HepG2 (cell line): Measurements from ENCODE around the gene CCDC97. TPM values are rescaled to one million over a fixed set of nuclear protein-coding genes. Genes with fewer than 3 reads are reported as not detected.

Experiments
- ARID5B ChIP-seq: IDR thresholded peaks from 2 replicates; pipeline ENCODE4 v1.4.0; 2020; ENCODE audit warnings: mild to moderate bottlenecking, missing genetic modification reagents
- CC2D1A ChIP-seq: sonication (generic); formaldehyde crosslinking; IDR thresholded peaks from 2 replicates; pipeline ENCODE4 v1.8.1; 2023; ENCODE audit warnings: mild to moderate bottlenecking, missing genetic modification reagents
- GLMP ChIP-seq: sonication (generic); formaldehyde crosslinking; IDR thresholded peaks from 2 replicates; pipeline ENCODE4 v1.9.0; 2021; ENCODE audit warnings: missing genetic modification reagents, mild to moderate bottlenecking, borderline replicate concordance
- MBNL3 ChIP-seq: fragments of 250-450 bp; sonication (Bioruptor Pico); conservative IDR thresholded peaks from 2 replicates; pipeline ENCODE4 v1.8.0; 2022; ENCODE audit warnings: mild to moderate bottlenecking, inconsistent platforms
- MXD4 ChIP-seq: IDR thresholded peaks from 2 replicates; pipeline ENCODE4 v1.6.1; 2016; ENCODE audit warnings: mild to moderate bottlenecking, missing biosample characterization, missing genetic modification reagents
- MXI1 ChIP-seq: IDR thresholded peaks from 3 replicates; pipeline ENCODE4 v1.6.1; 2012; ENCODE audit warnings: low read depth, low read length, inconsistent platforms, borderline replicate concordance
- MZF1 ChIP-seq: sonication (generic); formaldehyde crosslinking; IDR thresholded peaks from 2 replicates; pipeline ENCODE4 v1.8.1; 2023; ENCODE audit warnings: mild to moderate bottlenecking, missing genetic modification reagents, borderline replicate concordance
- RFX3 ChIP-seq: IDR thresholded peaks from 2 replicates; pipeline ENCODE4 v1.6.1; 2016; ENCODE audit warnings: missing biosample characterization, missing genetic modification reagents
- SCMH1 ChIP-seq: sonication (generic); formaldehyde crosslinking; IDR thresholded peaks from 2 replicates; pipeline ENCODE4 v1.9.0; 2021; ENCODE audit warnings: missing genetic modification reagents, mild to moderate bottlenecking, borderline replicate concordance
- SMAD1 ChIP-seq: sonication (generic); formaldehyde crosslinking; IDR thresholded peaks from 2 replicates; pipeline ENCODE4 v1.4.0; 2020; ENCODE audit warnings: missing genetic modification reagents, low read depth, mild to moderate bottlenecking, borderline replicate concordance
- SMARCC2 ChIP-seq: fragments of 450-650 bp; IDR thresholded peaks from 2 replicates; pipeline ENCODE4 v1.6.1; 2017; ENCODE audit warnings: antibody characterized with exemption, mild to moderate bottlenecking
- SMYD3 ChIP-seq: sonication (generic); formaldehyde crosslinking; IDR thresholded peaks from 2 replicates; pipeline ENCODE4 v1.8.1; 2023; ENCODE audit warnings: mild to moderate bottlenecking, missing genetic modification reagents
- SOX5 ChIP-seq: IDR thresholded peaks from 2 replicates; pipeline ENCODE4 v1.6.1; 2016; ENCODE audit warnings: borderline replicate concordance
- TEAD3 ChIP-seq: optimal IDR thresholded peaks from 2 replicates; pipeline ENCODE3; 2016; ENCODE audit warnings: borderline replicate concordance
- TRAFD1 ChIP-seq: sonication (generic); formaldehyde crosslinking; IDR thresholded peaks from 2 replicates; pipeline ENCODE4 v1.5.1; 2020; ENCODE audit warnings: missing genetic modification reagents, mild to moderate bottlenecking, borderline replicate concordance
- YY1 ChIP-seq: IDR thresholded peaks from 2 replicates; pipeline ENCODE4 v1.6.1; 2011; ENCODE audit warnings: low read length, low read depth, moderate library complexity, mild to moderate bottlenecking; ENCODE audit not compliant: insufficient read depth, insufficient replicate concordance
- ZKSCAN8 ChIP-seq: IDR thresholded peaks from 2 replicates; pipeline ENCODE4 v1.6.1; 2016; ENCODE audit warnings: borderline replicate concordance, missing genetic modification reagents, missing compliant biosample characterization
- ZNF18 ChIP-seq: sonication (generic); formaldehyde crosslinking; IDR thresholded peaks from 2 replicates; pipeline ENCODE4 v1.8.0; 2022; ENCODE audit warnings: mild to moderate bottlenecking, missing genetic modification reagents; ENCODE audit not compliant: insufficient replicate concordance
- ZNF24 ChIP-seq: fragments of 450-650 bp; IDR thresholded peaks from 2 replicates; pipeline ENCODE4 v1.6.1; 2017; ENCODE audit warnings: antibody characterized with exemption, mild to moderate bottlenecking
- ZNF709 ChIP-seq: sonication (generic); formaldehyde crosslinking; IDR thresholded peaks from 2 replicates; pipeline ENCODE4 v1.5.0; 2020; ENCODE audit warnings: mild to moderate bottlenecking, missing genetic modification reagents
- ZSCAN25 ChIP-seq: sonication (generic); formaldehyde crosslinking; IDR thresholded peaks from 2 replicates; pipeline ENCODE4 v1.8.0; 2022; ENCODE audit warnings: mild to moderate bottlenecking, missing genetic modification reagents
- polyA plus RNA-seq, 8 experiments: library from polyadenylated mRNA; depleted of rRNA in 3 of 8; stranded (reverse) in 7 of 8; unstranded in 1 of 8; fragments of >200 nt; fragmentation: Illumina TruSeq in 4 of 8; extraction: Trizol in 4 of 8; gene quantifications; 2 replicates each; pipeline versions ENCODE4 v1.2.1 to v1.2.3, GENCODE V29; 2011 to 2016; ENCODE audit warnings: low read depth in 4 of 8, missing spikeins in 1 of 8, mixed read lengths in 1 of 8; ENCODE audit not compliant: insufficient read depth in 1 of 8
- total RNA-seq, 5 experiments: library from RNA; depleted of rRNA; stranded (reverse); fragments of >200 nt; fragmentation: Illumina TruSeq; extraction: Trizol; gene quantifications; 2 replicates each; pipeline ENCODE4 v1.2.3, GENCODE V29; 2016; ENCODE audit warnings: low read depth in 1 of 5

Gene CCDC97
- total and polyA plus RNA-seq, 2 of the 13 experiments (the other 11 are each of a cell fraction or from before 2014, with no cell fraction given): 6.2 to 7.3 TPM

- TF ChIP-seq ZNF18 (peak; percentile 10), ZKSCAN8 (CRISPR knock-in tag) (no peak), ARID5B (peak; percentile 23; the same call in 1 of the 2 replicates), ZSCAN25 (CRISPR knock-in tag) (0 out of 2 replicates have a peak, but pooled peaks have one; percentile 45), SMAD1 (CRISPR knock-in tag) (no peak), YY1 (peak; percentile 99), RFX3 (peak; percentile 89), CC2D1A (CRISPR knock-in tag) (no peak), MBNL3 (CRISPR knock-in tag) (no peak), SCMH1 (CRISPR knock-in tag) (no peak), MXI1 (peak; percentile 86; the same call in 2 of the 3 replicates), MXD4 (CRISPR knock-in tag) (peak; percentile 27; the same call in 1 of the 2 replicates), TRAFD1 (CRISPR knock-in tag) (0 out of 2 replicates have a peak, but pooled peaks have one; percentile 9), GLMP (CRISPR knock-in tag) (no peak), SMARCC2 (no peak), MZF1 (CRISPR knock-in tag) (no peak), TEAD3 (CRISPR knock-in tag) (peak; percentile 9), SMYD3 (no peak), ZNF709 (CRISPR knock-in tag) (no peak; the same call in 1 of the 2 replicates), SOX5 (no peak), ZNF24 (no peak)
Observed at GRCh38 chr19:41363753-41364523, 54.0 kb downstream of the CCDC97 start, which contains the start of gene B9D2 (continued).
